NCI-H226 (cell line): ENCODE data around the gene CTXND1.
A peak's percentile ranks its signal among the peaks of the same experiment; 100 is the strongest.

Experiments used
- DNase-seq: peaks from one replicate; pipeline ENCODE4 v3.0.0-alpha.2; 2015

Gene CTXND1

DNA sequence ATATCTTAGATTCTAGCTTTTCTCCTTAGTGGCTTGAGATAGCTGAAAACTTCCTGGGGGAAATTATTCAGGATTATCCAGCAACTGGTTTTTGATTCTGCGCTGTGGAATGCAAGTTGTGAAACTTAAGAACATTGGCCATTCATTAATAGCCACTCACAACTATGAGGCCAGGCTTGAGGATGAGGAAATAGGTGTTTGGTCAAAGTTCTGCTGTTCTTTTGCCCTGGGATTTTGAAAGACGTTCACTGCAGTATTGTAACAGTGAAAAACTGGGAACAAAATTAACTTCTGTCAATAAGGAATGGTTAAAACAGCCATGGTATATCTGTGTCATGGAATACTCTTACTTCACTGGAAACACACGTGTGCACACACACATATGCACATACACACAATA is 44.1 kb downstream of the CTXND1 start:
- no peak for DNase-seq

DNA sequence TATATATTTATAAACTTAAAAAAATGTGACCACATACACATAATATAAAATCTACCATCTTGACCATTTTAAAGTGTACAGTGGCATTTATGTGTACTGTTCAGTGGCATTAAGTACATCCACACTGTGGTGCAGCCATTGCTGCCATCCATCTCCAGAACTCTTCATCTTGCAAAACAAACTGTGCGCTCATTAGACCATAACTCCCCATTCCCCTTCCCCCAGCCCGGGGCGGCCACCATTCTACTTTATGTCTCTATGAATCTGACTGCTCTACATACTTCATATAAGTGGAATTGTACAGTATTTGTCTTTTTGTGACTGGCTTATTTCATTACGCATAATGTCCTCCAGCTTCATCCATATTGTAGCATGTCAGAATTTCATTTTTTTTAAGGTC is 47.8 kb downstream of the CTXND1 start:
- no peak for DNase-seq

DNA sequence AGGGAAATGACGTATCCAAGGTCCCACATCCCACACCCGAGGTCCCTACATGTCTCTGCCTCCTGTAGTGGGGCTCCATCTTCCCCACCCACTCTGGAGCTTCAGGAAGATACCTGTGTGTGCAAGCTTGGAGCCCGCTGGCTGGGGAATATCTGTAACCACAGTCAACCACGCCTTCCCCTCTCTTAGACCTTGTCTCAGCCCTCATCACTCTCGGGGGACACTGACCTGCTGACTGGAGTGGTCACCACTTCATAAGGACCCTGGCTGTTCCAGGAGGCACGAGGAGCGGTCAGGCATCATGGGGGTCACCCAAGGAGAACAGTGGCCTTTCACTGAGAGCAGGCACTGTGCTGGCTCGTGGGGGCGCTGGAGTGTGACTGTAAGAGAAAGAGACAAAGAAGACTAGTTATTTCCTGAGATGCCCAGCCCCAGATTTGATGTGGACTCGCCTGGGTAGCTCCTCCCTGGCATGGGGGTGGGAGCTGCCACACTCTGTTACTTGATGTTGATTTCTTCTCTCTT is 48.6 kb downstream of the CTXND1 start:
- no peak for DNase-seq

DNA sequence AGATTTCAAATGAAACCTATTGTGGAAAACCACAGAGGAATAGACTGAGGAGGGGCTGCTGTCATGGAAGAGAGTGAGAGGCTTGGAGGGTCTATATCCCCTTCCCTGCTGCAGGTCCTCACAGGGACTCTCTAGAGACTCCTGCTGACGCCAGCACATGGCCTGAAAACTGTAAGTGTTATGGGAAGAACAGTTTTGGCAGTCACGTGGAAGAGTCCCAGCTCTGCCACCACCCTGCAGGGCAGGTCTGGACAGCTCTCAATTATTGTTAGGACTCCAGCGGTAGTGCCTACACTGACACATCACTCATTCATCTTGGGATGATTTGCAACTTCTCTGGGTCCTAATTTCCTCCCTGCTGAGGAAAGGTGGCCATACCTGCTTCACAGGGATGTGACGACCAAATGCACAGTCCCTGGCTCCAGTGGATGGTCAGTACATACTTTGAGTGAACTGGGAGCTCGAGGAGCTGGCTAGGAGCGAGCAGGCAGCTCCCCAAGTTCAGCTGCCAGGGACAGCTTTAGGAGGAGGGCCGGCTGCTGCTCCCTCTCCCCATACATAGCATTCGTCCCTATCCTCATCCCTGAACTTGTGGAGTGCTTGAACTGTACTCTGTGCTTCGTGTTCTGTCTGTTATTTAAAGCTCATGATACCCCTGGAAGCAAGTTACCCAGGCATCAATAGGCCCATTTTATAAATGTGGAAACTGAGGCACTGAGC is 49.2 kb downstream of the CTXND1 start:
- no peak for DNase-seq

DNA sequence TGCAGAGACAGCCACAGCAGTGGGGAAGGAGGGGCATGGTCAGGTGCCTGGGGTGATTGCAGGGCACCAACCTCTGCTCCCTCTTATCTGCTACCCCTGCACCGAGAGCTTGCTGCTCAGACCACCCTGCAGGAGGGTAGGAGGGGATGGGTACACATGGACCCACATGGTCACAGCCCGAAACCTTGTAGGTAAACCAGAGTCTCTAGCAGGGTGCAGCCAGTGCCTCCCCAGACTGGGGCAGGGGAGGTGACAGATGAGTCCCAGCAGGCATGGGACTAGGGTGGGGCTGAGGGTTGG is 50.0 kb downstream of the CTXND1 start:
- DNase-seq, result no peak

DNA sequence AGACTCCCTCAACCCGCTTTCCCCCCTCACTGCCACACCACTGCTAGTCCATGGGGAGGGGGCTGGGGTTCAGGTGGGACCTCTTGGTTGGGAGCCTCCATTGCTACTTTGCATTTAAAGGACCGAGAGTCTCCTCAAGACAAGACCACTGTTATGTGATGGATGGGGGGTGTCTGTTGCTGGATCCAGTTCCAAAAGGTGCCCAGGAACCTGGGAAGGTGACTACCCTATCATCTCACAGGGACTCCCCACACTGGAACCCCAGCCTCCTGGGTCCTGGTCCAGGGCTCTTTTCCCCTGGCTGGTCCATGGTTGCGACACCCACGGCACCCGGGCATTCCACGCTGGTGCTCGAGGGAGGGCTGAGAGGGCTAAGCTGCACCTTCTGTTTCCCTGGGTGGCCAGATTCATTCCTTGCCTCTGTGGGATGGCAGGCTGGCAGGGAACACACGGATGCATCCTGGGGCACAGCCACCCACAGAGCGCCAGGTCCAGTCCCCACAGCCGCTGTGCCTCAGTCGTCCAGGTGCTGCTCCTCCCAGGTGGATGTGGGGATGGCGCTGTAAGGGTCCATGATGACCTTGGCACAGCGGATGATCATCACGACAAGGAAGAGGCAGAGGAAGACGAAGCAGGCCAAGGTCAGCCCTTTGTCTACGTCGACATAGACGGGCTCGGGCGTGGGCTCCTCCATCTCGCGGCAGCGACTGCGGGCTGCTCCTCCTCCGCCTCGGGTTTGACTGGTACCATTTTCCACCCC is 50.6 kb downstream of the CTXND1 start:
- no peak for DNase-seq

DNA sequence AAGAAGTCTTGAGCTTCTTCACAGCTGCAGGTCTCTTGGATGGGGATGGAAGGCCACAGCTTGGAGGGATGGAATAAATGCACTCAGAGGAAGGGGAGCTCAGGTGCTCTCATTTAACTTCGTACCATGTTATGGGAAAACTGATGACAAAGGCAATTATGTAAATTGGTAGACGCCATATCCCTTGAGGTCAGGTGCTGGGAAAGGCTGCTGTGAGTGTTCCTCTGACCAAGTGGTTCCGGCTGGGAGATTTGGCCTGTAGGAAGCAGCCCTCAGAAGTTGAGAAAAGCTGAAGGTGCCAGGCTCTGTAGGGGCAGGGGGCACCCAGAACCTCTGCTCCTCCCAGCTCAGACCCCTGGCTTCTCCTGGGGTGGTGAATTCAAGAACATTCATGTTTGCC is 52.1 kb downstream of the CTXND1 start:
- DNase-seq, result no peak

DNA sequence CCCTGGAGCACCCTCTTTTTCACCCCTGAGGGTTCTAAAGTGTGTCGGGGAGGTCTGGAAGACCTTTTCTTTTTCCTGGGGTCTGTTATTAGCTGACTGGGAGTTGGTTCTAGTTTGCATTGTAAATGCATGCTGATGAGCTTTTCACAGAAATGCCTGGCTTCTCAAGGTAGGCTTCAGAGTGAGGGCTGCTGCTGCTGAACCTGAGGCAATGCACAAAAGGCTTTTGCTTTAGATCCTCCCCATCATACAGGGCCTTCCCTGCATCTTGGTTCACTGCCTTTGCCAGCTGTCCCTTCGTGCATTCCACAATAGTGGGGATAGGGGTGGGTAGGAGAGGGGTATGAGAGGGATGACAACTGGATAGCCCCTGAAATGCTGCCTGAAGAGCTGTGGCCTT is 52.6 kb downstream of the CTXND1 start:
- DNase-seq, result no peak

DNA sequence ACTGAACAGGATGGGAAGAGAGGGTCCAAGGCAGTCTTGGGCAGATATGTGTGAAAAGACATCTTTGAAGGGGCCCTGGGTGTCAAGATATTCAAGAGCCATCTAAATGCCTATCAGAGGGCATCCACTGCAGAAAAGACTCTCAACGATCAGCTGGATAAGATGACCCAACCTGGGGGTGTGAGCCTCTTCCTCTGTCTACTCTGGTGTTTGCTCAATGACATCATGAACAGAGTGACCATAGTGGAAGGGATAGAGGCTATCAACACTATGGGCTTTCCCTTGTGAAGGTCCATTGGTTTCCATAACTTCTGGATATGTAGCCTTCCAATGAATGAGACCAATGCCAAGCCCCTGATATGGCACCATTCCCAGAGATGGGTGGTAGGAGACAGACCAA is 57.1 kb downstream of the CTXND1 start:
- DNase-seq, result no peak

DNA sequence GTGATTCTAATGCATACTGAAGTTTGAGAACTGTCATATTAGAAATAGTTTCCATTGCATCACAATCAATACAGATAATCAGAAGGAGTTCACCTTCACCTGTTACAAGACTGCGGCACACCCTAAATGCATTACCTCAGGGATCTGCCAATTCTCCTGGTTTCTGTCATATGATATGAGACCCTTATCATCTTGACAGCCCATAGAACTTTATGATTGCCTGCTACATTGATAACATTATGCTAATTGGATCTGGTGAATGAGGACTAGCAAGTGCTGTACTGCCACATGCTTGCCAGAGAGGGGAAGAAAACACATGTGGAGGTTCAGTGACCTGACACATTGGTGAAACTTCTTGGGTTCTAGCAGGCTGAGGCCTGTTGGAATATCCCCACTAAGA is 57.8 kb downstream of the CTXND1 start:
- no peak for DNase-seq

DNA sequence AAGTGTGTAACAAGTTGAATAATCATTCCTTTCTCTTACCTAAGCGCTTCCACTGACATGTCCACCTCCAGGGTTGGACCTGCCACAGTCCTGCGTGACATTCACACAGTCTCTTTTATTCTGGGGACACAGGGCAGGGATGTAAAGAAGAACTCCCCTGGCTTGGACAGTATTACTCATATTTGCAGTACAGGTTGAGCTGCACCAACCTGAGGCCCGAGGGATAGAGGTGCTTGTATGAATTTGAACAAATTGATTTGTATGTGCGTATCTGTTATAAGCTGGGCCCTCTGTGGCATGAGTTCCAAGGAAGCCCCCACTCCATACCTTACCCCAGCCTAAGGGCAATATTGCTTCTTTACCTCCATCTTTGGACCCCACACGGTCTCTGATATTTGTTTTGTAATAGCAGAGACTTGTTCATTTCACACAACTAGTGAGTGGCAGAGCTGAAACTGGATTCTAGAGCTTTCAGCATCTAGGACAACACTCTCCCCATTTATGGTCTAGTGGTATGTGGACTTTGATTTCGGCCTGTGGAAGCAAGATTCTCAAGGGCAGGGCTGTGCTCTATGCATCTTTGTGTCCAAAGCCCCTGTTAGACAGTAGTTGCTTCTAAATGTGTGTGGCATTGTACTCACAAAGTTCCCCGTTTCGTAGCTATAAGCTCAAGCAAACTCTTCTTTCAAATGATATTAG is 60.0 kb downstream of the CTXND1 start:
- DNase-seq, result no peak

DNA sequence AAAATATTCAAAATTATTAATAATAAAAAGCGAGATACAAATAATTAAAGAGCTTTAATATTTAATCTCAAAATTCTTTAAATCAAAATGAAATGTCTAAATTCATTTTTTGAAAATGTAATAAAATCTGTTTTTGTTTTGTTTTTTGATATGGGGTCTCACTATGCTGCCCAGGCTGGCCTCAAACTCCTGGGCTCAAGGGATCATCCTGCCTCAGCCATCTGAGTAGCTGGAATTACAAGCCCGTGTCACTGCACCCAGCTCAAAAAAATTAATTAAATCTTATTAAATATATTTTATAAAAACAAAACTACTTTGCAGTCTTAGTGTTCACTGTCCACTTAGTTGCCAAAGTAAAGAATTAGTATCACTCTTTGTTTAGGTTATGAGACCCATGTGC is 60.8 kb downstream of the CTXND1 start:
- DNase-seq, result no peak

DNA sequence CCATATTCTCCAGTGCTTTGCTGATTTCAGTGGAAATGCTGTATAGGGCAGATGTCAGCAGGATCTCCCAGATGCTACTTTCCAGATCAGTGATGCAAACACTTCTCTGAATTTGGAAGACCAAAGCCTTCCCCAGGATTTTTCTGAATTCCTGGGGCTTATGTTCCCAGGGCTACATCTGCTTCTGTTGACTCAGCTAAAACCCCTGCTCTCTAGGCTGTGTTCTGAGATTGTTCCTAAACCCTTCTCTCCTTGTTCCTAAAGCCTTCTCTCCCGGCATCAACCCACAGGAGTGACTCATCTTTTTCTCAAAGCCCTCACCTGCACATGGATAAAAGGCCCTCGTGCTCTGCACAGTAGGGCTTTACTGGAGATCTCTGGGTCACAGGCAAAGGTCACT is 63.8 kb downstream of the CTXND1 start:
- no peak for DNase-seq

DNA sequence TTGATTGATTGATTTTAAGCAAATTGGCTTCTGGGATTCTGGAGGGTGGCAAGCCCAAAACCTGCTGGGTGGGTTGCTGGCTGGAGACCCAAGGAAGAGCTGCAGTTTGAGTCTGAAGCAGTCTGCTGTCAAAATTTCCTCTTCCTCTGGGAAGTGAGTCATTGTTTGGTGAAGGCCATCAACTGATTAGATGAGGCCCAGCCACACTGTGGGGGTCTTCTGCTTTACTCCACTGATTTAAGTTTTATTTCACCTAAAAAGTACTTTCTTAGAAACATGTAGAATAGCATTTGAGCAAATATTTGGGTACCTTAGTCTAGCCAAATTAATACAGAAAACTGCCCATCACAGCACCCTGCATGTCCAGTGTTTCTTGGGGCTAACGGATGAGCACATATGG is 65.4 kb downstream of the CTXND1 start:
- DNase-seq, result no peak

DNA sequence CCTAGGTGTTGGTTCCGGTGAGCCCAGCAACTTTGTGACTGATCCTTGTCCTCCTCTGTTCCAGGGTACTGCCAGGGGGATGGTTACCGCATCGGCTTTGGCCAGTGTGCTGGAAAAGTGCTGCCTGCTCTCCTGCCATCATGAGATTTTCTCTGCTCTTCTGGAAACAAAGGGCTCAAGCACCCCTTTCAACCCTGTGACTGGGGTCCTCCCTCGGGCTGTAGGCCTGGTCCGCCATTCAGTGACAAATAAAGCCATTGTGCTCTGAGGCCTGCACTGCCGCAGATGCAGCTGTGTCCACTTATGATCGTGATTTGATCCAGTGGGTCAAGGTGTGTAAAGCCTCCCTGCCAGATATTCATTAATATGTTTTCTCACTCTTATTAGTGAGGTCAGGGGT is 65.9 kb downstream of the CTXND1 start:
- no peak for DNase-seq

DNA sequence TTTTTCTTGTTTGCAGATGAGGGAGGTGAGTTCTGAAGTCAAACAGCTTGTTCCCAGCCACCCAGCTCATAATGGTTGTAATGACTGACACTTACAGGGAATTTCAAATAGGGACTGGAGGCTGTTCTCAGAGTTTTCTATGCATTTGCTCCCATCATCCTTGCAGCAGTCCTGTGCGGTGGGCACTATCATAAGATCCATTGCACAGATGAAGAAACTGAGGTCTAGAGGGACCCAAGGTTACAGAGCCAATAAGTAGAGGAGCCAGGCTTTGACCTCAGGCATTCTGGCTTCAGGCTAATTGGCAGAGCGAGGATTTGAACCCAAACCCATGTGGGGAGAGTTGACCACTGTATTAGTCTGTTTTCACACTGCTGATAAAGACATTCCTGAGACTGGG is 66.9 kb downstream of the CTXND1 start:
- DNase-seq, result no peak

DNA sequence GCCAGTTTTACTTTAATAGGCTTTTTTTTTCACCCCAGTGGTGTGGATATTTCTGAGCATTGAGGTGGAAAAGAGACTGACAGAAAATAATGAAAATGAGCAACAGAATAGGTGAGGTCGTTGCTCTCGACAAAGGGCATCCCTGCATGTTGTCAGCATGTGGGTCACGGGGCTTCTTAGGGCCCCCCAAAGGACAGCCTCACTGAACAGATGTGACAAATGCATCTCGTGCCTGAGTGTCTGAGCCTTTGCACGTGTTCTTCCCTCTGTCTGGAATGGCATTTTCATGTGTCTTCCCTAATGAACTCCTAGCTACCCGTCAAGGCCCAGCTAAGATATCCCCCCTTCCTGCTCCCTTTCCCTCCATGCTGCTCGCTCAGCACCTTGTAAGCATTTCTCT is 67.5 kb downstream of the CTXND1 start:
- DNase-seq, result no peak

DNA sequence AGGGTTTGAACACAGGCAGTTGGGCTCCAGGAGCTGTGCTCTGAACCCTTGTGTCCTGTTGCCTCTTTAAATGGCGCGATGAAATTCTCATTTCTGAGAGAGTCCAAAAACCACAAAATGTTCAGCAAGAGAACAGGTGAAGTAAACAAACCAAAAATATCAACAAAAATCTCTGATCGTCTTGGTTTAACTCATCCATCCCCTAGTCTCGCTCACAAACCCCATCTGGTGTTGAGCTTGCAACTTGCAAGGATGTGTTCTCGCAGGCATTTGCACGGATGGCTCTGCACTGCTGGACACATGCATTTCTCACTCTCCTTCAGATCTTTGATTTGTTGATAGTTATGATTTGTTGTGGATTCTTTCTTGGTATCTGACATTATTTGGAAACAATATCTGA is 68.1 kb downstream of the CTXND1 start:
- DNase-seq, result no peak

DNA sequence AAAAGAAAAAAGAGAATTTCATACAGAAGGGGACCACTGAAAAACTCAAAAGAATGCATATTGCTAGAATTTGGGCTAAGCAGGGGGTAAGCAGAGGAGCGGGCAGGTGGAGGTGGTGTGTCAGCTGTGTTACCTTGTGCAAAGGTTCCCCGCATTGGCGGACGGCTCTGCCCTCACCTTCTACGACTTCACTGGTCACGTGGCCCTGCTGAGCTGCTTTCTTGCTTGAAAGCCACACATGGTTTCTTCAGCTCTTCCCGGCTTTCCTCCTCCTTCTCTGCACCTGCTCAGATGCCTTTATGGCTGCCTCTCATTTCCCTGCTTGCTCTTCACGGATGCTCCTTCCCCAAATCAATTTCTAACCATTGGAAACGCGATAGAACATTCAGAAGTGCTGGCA is 68.7 kb downstream of the CTXND1 start:
- DNase-seq, result no peak

DNA sequence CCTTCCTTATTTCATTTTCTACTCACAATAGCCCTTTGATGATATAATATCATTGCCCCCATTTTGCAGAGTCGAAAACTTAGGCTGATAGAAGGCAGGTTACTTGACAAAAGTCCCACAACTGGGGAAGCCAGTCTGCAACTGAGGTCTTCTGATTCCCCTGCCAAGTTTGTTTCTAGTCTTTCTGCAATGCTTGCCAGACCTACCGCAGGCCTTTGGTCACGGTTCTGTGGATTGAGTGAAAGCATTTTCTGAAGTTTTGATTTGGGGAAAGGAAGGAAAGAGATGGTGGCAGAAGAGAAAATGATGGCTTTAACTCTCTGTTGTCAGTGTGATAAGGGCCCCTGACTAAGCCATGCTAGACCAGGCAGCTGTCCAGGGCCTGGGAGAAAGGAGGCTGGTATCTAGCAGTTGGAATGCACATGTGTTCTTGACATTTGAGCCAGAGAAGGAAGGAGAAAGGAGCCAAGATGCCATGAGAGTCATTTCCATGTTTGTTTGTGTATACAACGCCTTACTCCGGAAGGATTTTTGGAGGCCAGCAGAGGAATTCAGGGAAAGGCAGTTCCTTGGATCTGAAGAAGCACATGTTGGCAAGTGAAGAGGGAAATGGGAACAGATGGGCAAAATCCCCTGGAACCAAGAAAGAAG is 69.3 kb downstream of the CTXND1 start:
- DNase-seq, result peak; percentile 73

DNA sequence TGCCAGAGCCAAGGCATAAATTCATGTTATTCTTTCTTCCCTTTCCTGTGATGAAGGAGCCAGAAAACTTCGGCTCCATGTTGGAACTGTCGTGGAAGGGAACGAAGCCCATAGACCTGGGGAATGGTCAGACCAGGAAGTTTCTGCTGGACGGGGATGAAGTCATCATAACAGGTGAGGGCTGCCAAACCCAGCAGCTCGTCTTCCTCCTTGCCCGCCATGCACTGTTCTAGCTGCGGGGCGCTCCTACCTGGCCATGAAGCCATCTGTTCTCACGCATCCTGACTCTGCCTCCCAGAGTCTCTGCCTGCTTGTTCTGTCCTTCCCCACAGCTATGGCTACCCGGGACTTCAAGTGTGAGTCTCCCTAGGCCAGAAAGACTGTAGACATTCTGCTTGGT is 71.0 kb downstream of the CTXND1 start:
- DNase-seq, result no peak

DNA sequence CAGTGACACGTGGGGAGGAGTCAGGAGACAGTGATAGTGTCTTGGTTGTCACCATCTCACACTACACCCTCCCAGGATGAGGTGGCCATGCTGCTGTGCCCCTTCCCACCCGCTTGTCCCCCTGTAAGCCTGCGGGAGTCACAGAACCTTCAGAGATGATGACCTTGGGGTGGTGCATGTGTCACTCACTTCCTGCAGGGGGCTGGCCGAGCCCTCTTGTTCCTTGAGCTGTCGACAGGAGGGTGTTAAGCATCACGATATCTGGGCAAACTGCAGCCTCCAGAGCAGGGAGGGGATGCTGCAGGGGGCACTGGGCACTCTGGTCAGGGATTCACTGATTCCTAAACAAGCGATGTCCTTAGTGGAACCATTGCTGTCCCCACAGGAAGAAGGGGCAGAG is 71.5 kb downstream of the CTXND1 start:
- DNase-seq, result no peak

DNA sequence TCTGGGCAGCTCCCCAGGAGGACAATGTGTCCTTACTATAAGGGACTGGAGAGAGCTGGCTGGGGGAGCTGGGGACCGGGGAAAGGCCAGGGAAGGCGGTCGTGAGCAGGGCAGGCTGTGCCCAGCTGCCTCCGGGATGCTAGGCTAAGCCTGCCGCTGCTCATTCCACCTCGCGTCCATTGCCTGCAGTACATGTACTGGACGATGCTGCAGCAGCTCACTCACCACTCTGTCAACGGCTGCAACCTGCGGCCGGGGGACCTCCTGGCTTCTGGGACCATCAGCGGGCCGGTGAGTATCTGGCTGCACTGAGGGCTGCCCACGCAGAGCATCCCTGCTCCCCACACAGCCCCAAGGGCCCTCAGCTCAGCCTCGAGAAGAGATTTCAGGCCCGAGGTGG is 72.1 kb downstream of the CTXND1 start:
- DNase-seq, result no peak
